SH-SY5Y (cell line): ENCODE results near the gene ATP8A1.

Source experiments
- GATA2 ChIP-seq: IDR thresholded peaks from 2 replicates; pipeline ENCODE4 v1.6.1; 2011; ENCODE audit warnings: mild to moderate bottlenecking, low read depth, low read length
- GATA3 ChIP-seq: IDR thresholded peaks from 2 replicates; pipeline ENCODE4 v1.6.1; 2011; ENCODE audit warnings: low read depth, mild to moderate bottlenecking, low read length, moderate library complexity

- TF ChIP-seq GATA3 (no peak), GATA2 (no peak)
These were observed 98.7 kb downstream of the ATP8A1 start for GRCh38 chr4:42558156-42558555.
